HCT116 (cell line): ENCODE results near the gene UBE2D3. TPM values are rescaled to one million over a fixed set of nuclear protein-coding genes. Genes with fewer than 3 reads are reported as not detected.

Source experiments
- ATAC-seq: fragments of 200-7000 bp; cut with Tn5 transposase; 2 replicates; pipeline ENCODE4 v1.9.1; 2020; ENCODE audit warnings: mild to moderate bottlenecking, moderate library complexity
- BruUV-seq: library from RNA; stranded (reverse); fragments of 400-500 nt; replicated peaks from 2 replicates; lab custom pipeline; 2021; lab: Mats Ljungman, UMichigan
- CTCF ChIA-PET: fragments of 300-600 bp; sonication (Branson Sonifier 250); formaldehyde crosslinking; loops from one replicate; lab custom pipeline; 2021; ENCODE audit warnings: antibody characterized with exemption; lab: Charles Lee
- POLR2A ChIA-PET: fragments of 300-600, 350-600 bp; sonication (Branson Sonifier 250); formaldehyde crosslinking; loops from one replicate; lab custom pipeline; 2021; ENCODE audit warnings: antibody characterized with exemption; lab: Charles Lee
- RAD21 ChIA-PET, 2 experiments: fragments of 300-600 bp; sonication (Branson Sonifier 250); formaldehyde crosslinking; loops; one replicate each; lab custom pipeline; 2023; ENCODE audit warnings: low total read pairs in 2 of 2; ENCODE audit not compliant: uncharacterized antibody in 2 of 2, unreplicated experiment in 2 of 2, low non-redundant PET in 1 of 2; lab: Charles Lee
- DNase-seq: peaks from one replicate; pipeline ENCODE4 v3.0.0-alpha.2; 2010; ENCODE audit warnings: low read depth, low spot score
- H2AFZ ChIP-seq: fragments of 200-600 bp; shearing (Covaris generic), sonication (generic); 2 replicates; pipeline ENCODE4 v1.6.1; 2017; ENCODE audit warnings: low read depth, mixed run types, mixed read lengths, antibody characterized with exemption, low read length; ENCODE audit not compliant: poor library complexity, severe bottlenecking
- H3K27ac ChIP-seq: 2 replicates; pipeline ENCODE4 v1.5.1; 2012; ENCODE audit warnings: low read depth, low read length
- H3K27me3 ChIP-seq: fragments of 200-600 bp; sonication (generic); 2 replicates; pipeline ENCODE4 v1.6.1; 2016; ENCODE audit warnings: mixed run types, low read length, mixed read lengths; ENCODE audit not compliant: insufficient read depth
- H3K36me3 ChIP-seq, 2 experiments: fragments of 200-500 bp in 1 of 2; fragments of 200-600 bp in 1 of 2; sonication (Bioruptor generic) in 1 of 2; sonication (generic) in 1 of 2; 2 replicates each; pipeline versions ENCODE4 v1.5.1 to v1.6.1; 2014 to 2016; ENCODE audit warnings: low read length in 2 of 2, inconsistent platforms in 1 of 2, mixed read lengths in 1 of 2, mixed run types in 1 of 2; ENCODE audit not compliant: insufficient read depth in 2 of 2, control insufficient read depth in 1 of 2
- H3K4me1 ChIP-seq, 2 experiments: fragments of 200-600 bp in 1 of 2; sonication (generic) in 1 of 2; 2 replicates each; pipeline versions ENCODE4 v1.5.1 to v1.6.1; 2012 to 2017; ENCODE audit warnings: low read length in 2 of 2, inconsistent platforms in 1 of 2, mild to moderate bottlenecking in 1 of 2, mixed read lengths in 1 of 2, mixed run types in 1 of 2, moderate library complexity in 1 of 2; ENCODE audit not compliant: insufficient read depth in 2 of 2, control insufficient read depth in 1 of 2
- H3K4me2 ChIP-seq: fragments of 200-600 bp; sonication (generic); 2 replicates; pipeline ENCODE4 v1.6.1; 2017; ENCODE audit warnings: mixed run types, low read length, mixed read lengths
- H3K4me3 ChIP-seq, 2 experiments: fragments of 200-600 bp in 1 of 2; sonication (generic) in 1 of 2; replicated peaks in 1 of 2; 2 replicates each; pipeline ENCODE4 v1.5.1; 2011 to 2016; ENCODE audit warnings: low read length in 2 of 2, control low read depth in 1 of 2, low read depth in 1 of 2, mild to moderate bottlenecking in 1 of 2, mixed read lengths in 1 of 2, mixed run types in 1 of 2
- H3K79me2 ChIP-seq: fragments of 200-600 bp; sonication (generic); 2 replicates; pipeline ENCODE4 v1.6.1; 2017; ENCODE audit warnings: mild to moderate bottlenecking, mixed run types, low read length, moderate library complexity, mixed read lengths; ENCODE audit not compliant: insufficient read depth
- H3K9ac ChIP-seq: fragments of 200-600 bp; sonication (generic); 2 replicates; pipeline ENCODE4 v1.6.1; 2016; ENCODE audit warnings: low read length, mixed read lengths
- H3K9me2 ChIP-seq: fragments of 200-600 bp; sonication (generic), shearing (Covaris generic); 2 replicates; pipeline ENCODE4 v1.6.1; 2017; ENCODE audit warnings: mixed run types, mild to moderate bottlenecking, moderate library complexity; ENCODE audit not compliant: insufficient read depth
- H3K9me3 ChIP-seq, 2 experiments: fragments of 200-500 bp in 1 of 2; fragments of 200-600 bp in 1 of 2; sonication (Bioruptor generic) in 1 of 2; sonication (generic) in 1 of 2; 2 replicates each; pipeline ENCODE4 v1.6.1; 2014 to 2017; ENCODE audit warnings: low read length in 2 of 2, mixed read lengths in 2 of 2, inconsistent platforms in 1 of 2, low read depth in 1 of 2, mild to moderate bottlenecking in 1 of 2, mixed run types in 1 of 2, moderate library complexity in 1 of 2; ENCODE audit not compliant: control insufficient read depth in 1 of 2, insufficient read depth in 1 of 2
- H4K20me1 ChIP-seq: fragments of 200-600 bp; sonication (generic), shearing (Covaris generic); 2 replicates; pipeline ENCODE4 v1.6.1; 2017; ENCODE audit warnings: mixed run types, mild to moderate bottlenecking, moderate library complexity; ENCODE audit not compliant: insufficient read depth
- CEBPB ChIP-seq: IDR thresholded peaks from 2 replicates; pipeline ENCODE4 v1.6.1; 2012; ENCODE audit warnings: low read depth
- EZH2 ChIP-seq: fragments of 200-600 bp; sonication (generic); IDR thresholded peaks from 2 replicates; pipeline ENCODE4 v1.6.1; 2017; ENCODE audit warnings: antibody characterized with exemption, mixed run types
- FOSL1 ChIP-seq: IDR thresholded peaks from 2 replicates; pipeline ENCODE4 v1.6.1; 2012; ENCODE audit warnings: low read depth
- JUND ChIP-seq: IDR thresholded peaks from 2 replicates; pipeline ENCODE4 v1.6.1; 2012
- MAX ChIP-seq: IDR thresholded peaks from 2 replicates; pipeline ENCODE4 v1.6.1; 2012
- SIN3A ChIP-seq: IDR thresholded peaks from 2 replicates; pipeline ENCODE4 v1.6.1; 2012; ENCODE audit warnings: low read depth
- SP1 ChIP-seq: IDR thresholded peaks from 2 replicates; pipeline ENCODE4 v1.6.1; 2012; ENCODE audit warnings: low read depth
- ZBTB33 ChIP-seq: IDR thresholded peaks from 2 replicates; pipeline ENCODE4 v1.6.1; 2011; ENCODE audit warnings: mild to moderate bottlenecking, low read length, moderate library complexity; ENCODE audit not compliant: insufficient replicate concordance; ENCODE audit errors: extremely low read depth
- ZFX ChIP-seq: fragments of 450-650 bp; IDR thresholded peaks from 2 replicates; pipeline ENCODE4 v1.6.1; 2017
- ZNF274 ChIP-seq: fragments of 200-500 bp; sonication (Bioruptor generic); IDR thresholded peaks from 2 replicates; pipeline ENCODE4 v1.6.1; 2014; ENCODE audit warnings: mild to moderate bottlenecking, low read depth, low read length, inconsistent platforms
- intact Hi-C: fragments of 100-400 bp; cut with micrococcal nuclease; formaldehyde crosslinking; loops from 2 replicates; pipeline ENCODE4 v1.10.0; 2022
- total RNA-seq: library from RNA; stranded (reverse); gene quantifications from one replicate; pipeline ENCODE4 v1.2.1, GENCODE V29; 2021; ENCODE audit not compliant: unreplicated experiment

Gene UBE2D3
- total RNA-seq, 1 experiment from 2014 or later: 302 TPM

GRCh38 chr4:102781570-102781969 lies 45.8 kb downstream of the UBE2D3 start:
- Histone ChIP-seq H3K79me2 (no peaks in the 10 kb centered on the region), H3K9me3 (no peaks in the 10 kb centered on the region), H3K4me3 (no peak overlapping the region), H3K4me2 (no peak overlapping the region), H2AFZ (no peak overlapping the region), H3K27ac (no peak overlapping the region), H3K9me2 (no peaks in the 10 kb centered on the region), H4K20me1 (no peaks in the 10 kb centered on the region), H3K36me3 (no peaks in the 10 kb centered on the region), H3K27me3 (no peaks in the 10 kb centered on the region), H3K9ac (no peak overlapping the region), H3K4me1 (peaks cover 0 to 5% of the 10 kb centered on the region in 2 experiments; a peak in 1 of 4 replicates)
- ATAC-seq: no peak
- CTCF ChIA-PET: no interaction called here
- POLR2A ChIA-PET: no interaction called here
- RAD21 ChIA-PET: no interaction called here
- no peak for DNase-seq
- no TSS peak for BruUV-seq
- intact Hi-C loops: no loop called here
- no peak for TF ChIP-seq JUND
- TF ChIP-seq FOSL1: no peak
- TF ChIP-seq EZH2: no peak
- TF ChIP-seq ZNF274: no peak
- no peak for TF ChIP-seq SIN3A
- no peak for TF ChIP-seq CEBPB
- TF ChIP-seq ZFX: no peak
- TF ChIP-seq ZBTB33: no peak
- TF ChIP-seq MAX: no peak
- no peak for TF ChIP-seq SP1
- TF ChIP-seq, all 23 proteins: peak for 0
